Keratinocyte (primary cell): ENCODE data around the gene ADAMTS2.

Source experiments
- EZH2 ChIP-seq: IDR thresholded peaks from one replicate; pipeline ENCODE4 v1.6.1; 2012; ENCODE audit warnings: inconsistent platforms, mild to moderate bottlenecking, low read length, moderate library complexity
- TF ChIP-seq, protein P1 (sequence below), 3 experiments: IDR thresholded peaks in 1 of 3; conservative IDR thresholded peaks in 1 of 3; optimal IDR thresholded peaks in 1 of 3; 2 replicates in 2 of 3; 3 replicates in 1 of 3; pipeline versions ENCODE3 to v1.5.1; 2011; ENCODE audit warnings: low read length in 3 of 3, mild to moderate bottlenecking in 3 of 3, moderate library complexity in 2 of 3, control low read depth in 1 of 3, inconsistent platforms in 1 of 3; ENCODE audit not compliant: insufficient read depth in 2 of 3; ENCODE audit errors: extremely low read depth in 1 of 3

DNA sequence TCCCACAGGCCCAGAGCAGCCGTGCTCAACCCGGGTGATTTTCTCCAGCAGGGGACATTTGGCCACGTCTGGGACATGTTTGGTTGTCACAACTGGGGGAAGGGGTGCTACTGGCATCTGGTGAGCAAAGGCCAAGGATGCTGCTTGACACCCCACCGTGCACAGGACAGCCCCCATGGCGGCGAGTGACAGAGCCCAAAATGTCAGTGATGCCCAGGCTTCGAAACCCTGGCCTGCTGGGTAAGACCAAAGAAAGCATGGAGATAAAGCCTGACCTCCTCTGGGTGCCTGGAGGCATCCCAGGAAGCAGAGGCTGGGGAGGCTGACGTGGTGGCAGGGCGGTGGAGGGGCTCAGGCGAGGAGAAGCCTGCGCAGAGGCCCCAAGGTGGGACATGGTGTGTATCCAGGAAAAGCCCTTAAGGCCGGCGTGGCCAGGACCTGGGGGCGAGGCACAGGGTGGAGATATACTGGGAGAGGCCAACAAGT lies 218.7 kb downstream of the ADAMTS2 start:
- TF ChIP-seq, protein P1, sequence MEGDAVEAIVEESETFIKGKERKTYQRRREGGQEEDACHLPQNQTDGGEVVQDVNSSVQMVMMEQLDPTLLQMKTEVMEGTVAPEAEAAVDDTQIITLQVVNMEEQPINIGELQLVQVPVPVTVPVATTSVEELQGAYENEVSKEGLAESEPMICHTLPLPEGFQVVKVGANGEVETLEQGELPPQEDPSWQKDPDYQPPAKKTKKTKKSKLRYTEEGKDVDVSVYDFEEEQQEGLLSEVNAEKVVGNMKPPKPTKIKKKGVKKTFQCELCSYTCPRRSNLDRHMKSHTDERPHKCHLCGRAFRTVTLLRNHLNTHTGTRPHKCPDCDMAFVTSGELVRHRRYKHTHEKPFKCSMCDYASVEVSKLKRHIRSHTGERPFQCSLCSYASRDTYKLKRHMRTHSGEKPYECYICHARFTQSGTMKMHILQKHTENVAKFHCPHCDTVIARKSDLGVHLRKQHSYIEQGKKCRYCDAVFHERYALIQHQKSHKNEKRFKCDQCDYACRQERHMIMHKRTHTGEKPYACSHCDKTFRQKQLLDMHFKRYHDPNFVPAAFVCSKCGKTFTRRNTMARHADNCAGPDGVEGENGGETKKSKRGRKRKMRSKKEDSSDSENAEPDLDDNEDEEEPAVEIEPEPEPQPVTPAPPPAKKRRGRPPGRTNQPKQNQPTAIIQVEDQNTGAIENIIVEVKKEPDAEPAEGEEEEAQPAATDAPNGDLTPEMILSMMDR (optimal IDR thresholded peaks at IDR 0.05 in 1 of 3, IDR thresholded peaks at IDR 0.05 in 1 of 3, conservative IDR thresholded peaks at IDR 0.05 in 1 of 3; ENCODE audit: extremely low read depth in 1 of 3, insufficient read depth in 2 of 3, low read length in 3 of 3), result no peak
- TF ChIP-seq EZH2, result no peak
